IMR-90 (cell line): ENCODE results near the gene KATNB1.

Source experiments
- BHLHE40 ChIP-seq: fragments of 150-350 bp; IDR thresholded peaks from 2 replicates; pipeline ENCODE4 v1.6.1; 2016; ENCODE audit warnings: mild to moderate bottlenecking, low read depth, low read length
- CEBPB ChIP-seq: IDR thresholded peaks from 2 replicates; pipeline ENCODE4 v1.6.1; 2012; ENCODE audit warnings: low read depth, low read length, improper control_type of control experiment
- CHD1 ChIP-seq: IDR thresholded peaks from 2 replicates; pipeline ENCODE4 v1.6.1; 2012; ENCODE audit warnings: low read depth, low read length, improper control_type of control experiment
- CTCF ChIP-seq: conservative IDR thresholded peaks from 2 replicates; pipeline ENCODE4 v1.5.1; 2012; ENCODE audit warnings: mild to moderate bottlenecking, low read depth, low read length, improper control_type of control experiment
- FOS ChIP-seq: fragments of 150-350 bp; IDR thresholded peaks from 2 replicates; pipeline ENCODE4 v1.6.1; 2016; ENCODE audit warnings: low read depth, low read length
- NFE2L2 ChIP-seq: fragments of 150-350 bp; IDR thresholded peaks from 2 replicates; pipeline ENCODE4 v1.6.1; 2016; ENCODE audit warnings: low read depth, mild to moderate bottlenecking, low read length
- POLR2A ChIP-seq: IDR thresholded peaks from 2 replicates; pipeline ENCODE4 v1.6.1; 2012; ENCODE audit warnings: mild to moderate bottlenecking, low read depth, low read length
- RAD21 ChIP-seq: IDR thresholded peaks from 2 replicates; pipeline ENCODE4 v1.6.1; 2012; ENCODE audit warnings: low read length, improper control_type of control experiment
- RCOR1 ChIP-seq: IDR thresholded peaks from 2 replicates; pipeline ENCODE4 v1.6.1; 2012; ENCODE audit warnings: mild to moderate bottlenecking, low read length, improper control_type of control experiment; ENCODE audit not compliant: insufficient replicate concordance
- RFX5 ChIP-seq: IDR thresholded peaks from 2 replicates; pipeline ENCODE4 v1.8.0; 2012; ENCODE audit warnings: low read depth, mild to moderate bottlenecking, low read length, moderate library complexity

- TF ChIP-seq CTCF (no peak), RCOR1 (no peak), CEBPB (no peak), POLR2A (no peak), RAD21 (no peak), FOS (no peak), CHD1 (no peak), BHLHE40 (no peak), RFX5 (no peak), NFE2L2 (no peak)
Measured at GRCh38 chr16:57762365-57763040, 26.9 kb downstream of the KATNB1 start.
